NB4 (cell line): ENCODE results near the gene AIFM3.

Experiments used
- DNase-seq: peaks from one replicate; pipeline ENCODE4 v3.0.0; 2010; ENCODE audit warnings: low read depth
- H3K4me3 ChIP-seq: one replicate; pipeline ENCODE4 v1.5.1; 2011; ENCODE audit warnings: mild to moderate bottlenecking, low read depth, low read length, moderate library complexity
- MYC ChIP-seq: IDR thresholded peaks from 2 replicates; pipeline ENCODE4 v1.6.1; 2011; ENCODE audit warnings: low read depth, low read length
- POLR2A ChIP-seq: IDR thresholded peaks from 2 replicates; pipeline ENCODE4 v1.6.1; 2011; ENCODE audit warnings: mild to moderate bottlenecking; ENCODE audit not compliant: insufficient read length; ENCODE audit errors: extremely low read depth
- TF ChIP-seq, protein P1 (sequence below): IDR thresholded peaks from one replicate; pipeline ENCODE4 v1.5.1; 2012; ENCODE audit warnings: low read depth, low read length
- TF ChIP-seq, protein P2 (sequence below): IDR thresholded peaks from 2 replicates; pipeline ENCODE4 v1.6.1; 2011; ENCODE audit warnings: low read depth, low read length

AIFM3 gene

DNA sequence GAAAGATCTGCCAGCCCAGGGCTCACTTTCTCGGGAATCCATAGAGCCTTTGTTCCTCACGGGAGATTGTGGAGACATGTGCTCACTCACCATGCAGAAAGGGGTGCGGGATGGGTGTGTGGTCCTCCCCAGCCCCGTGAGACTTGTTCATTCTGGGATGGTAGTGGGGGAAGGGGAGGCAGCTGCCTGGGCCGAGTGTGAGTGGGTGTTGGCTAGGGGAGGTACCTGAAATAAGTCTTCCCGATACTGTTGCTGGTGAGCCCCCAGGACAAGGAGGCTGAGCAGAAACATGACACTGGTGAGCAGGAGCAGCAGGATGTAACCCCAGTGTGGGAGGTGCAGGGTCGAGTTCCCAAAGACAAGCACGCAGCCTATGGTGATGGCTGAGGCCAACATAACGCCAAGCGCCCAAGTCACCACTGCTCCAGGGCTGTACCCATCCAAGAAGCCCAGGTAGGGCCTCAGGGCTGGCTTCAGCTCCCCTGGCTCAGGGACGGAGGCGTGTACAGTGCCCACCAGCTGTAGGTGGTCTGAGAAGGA is 62.5 kb downstream of the AIFM3 start:
- TF ChIP-seq, protein P1, sequence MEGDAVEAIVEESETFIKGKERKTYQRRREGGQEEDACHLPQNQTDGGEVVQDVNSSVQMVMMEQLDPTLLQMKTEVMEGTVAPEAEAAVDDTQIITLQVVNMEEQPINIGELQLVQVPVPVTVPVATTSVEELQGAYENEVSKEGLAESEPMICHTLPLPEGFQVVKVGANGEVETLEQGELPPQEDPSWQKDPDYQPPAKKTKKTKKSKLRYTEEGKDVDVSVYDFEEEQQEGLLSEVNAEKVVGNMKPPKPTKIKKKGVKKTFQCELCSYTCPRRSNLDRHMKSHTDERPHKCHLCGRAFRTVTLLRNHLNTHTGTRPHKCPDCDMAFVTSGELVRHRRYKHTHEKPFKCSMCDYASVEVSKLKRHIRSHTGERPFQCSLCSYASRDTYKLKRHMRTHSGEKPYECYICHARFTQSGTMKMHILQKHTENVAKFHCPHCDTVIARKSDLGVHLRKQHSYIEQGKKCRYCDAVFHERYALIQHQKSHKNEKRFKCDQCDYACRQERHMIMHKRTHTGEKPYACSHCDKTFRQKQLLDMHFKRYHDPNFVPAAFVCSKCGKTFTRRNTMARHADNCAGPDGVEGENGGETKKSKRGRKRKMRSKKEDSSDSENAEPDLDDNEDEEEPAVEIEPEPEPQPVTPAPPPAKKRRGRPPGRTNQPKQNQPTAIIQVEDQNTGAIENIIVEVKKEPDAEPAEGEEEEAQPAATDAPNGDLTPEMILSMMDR: no peak
- no peak for TF ChIP-seq POLR2A
- no peak for TF ChIP-seq MYC
- TF ChIP-seq, protein P2, sequence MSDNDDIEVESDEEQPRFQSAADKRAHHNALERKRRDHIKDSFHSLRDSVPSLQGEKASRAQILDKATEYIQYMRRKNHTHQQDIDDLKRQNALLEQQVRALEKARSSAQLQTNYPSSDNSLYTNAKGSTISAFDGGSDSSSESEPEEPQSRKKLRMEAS: no peak
- no peak for DNase-seq
- no peak overlapping the region for H3K4me3 ChIP-seq

DNA sequence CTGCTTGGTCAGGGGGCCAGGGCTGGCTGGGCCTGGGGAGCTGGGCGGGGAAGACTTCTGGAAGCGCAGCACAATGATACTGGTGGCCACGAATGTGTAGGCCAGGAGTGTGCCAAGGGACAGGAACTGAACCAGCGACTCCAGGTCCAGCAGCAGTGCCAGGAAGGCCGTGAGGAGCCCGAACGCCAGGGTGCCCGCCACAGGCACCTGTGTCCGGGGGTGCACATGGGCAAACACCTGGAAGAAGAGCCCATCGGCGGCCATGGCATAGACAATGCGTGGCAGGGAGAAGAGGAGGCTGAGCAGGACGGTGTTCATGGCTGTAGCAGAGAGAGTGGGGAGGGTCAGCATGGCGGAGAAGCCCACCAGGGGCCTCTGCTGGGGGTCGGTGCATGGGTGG is 63.0 kb downstream of the AIFM3 start:
- TF ChIP-seq MYC (no peak), POLR2A (no peak)
- TF ChIP-seq, protein P1: no peak
- TF ChIP-seq, protein P2: no peak
- DNase-seq: no peak
- H3K4me3 ChIP-seq: no peak overlapping the region
